T-cell (primary cell): ENCODE data around the gene LMO2. TPM values are rescaled to one million over a fixed set of nuclear protein-coding genes. Genes with fewer than 3 reads are reported as not detected.

ENCODE experiments used
- ATAC-seq, 4 experiments: fragments of 200-7000 bp in 3 of 4; fragments of 150-1000 bp in 1 of 4; cut with Tn5 transposase; replicated peaks in 1 of 4; 1 replicate in 3 of 4; 2 replicates in 1 of 4; pipeline ENCODE4 v1.10.0; 2021; ENCODE audit warnings: moderate library complexity in 3 of 4, mild to moderate bottlenecking in 2 of 4, moderate number of reproducible peaks in 1 of 4
- CTCF ChIA-PET, 2 donors: fragments of 300-600 bp; sonication (Branson Sonifier 250); formaldehyde crosslinking; loops; one replicate each; lab custom pipeline; 2022; ENCODE audit warnings: antibody characterized with exemption in 2 of 2; lab: Charles Lee
- POLR2A ChIA-PET, 2 donors: fragments of 300-600 bp; sonication (Branson Sonifier 250); formaldehyde crosslinking; loops; one replicate each; lab custom pipeline; 2022; ENCODE audit warnings: antibody characterized with exemption in 2 of 2; lab: Charles Lee
- DNase-seq, 35 experiments: peaks; one replicate each; pipeline versions ENCODE4 v3.0.0 to v3.0.0-alpha.2; 2013 to 2023
- H3K27ac ChIP-seq: one replicate; pipeline ENCODE4 v1.5.1; 2013; ENCODE audit warnings: low read length
- H3K27me3 ChIP-seq, 2 experiments: replicated peaks in 1 of 2; 1 replicate in 1 of 2; 2 replicates in 1 of 2; pipeline versions ENCODE4 v1.6.1 to v1.7.0; 2013; ENCODE audit warnings: low read length in 1 of 2, mixed read lengths in 1 of 2; ENCODE audit not compliant: control insufficient read depth in 2 of 2, insufficient read depth in 2 of 2; ENCODE audit errors: extremely low read depth in 1 of 2
- H3K36me3 ChIP-seq, 2 donors: 1 replicate in 1 of 2; 2 replicates in 1 of 2; pipeline versions ENCODE4 v1.6.1 to v1.7.0; 2013; ENCODE audit warnings: low read length in 1 of 2; ENCODE audit not compliant: control insufficient read depth in 2 of 2, insufficient read depth in 1 of 2; ENCODE audit errors: extremely low read depth in 1 of 2
- H3K4me1 ChIP-seq, 2 experiments: 1 replicate in 1 of 2; 2 replicates in 1 of 2; pipeline versions ENCODE4 v1.6.1 to v1.7.0; 2013; ENCODE audit warnings: low read length in 2 of 2, mixed read lengths in 1 of 2; ENCODE audit not compliant: insufficient read depth in 2 of 2, control insufficient read depth in 1 of 2; ENCODE audit errors: extremely low read depth in 1 of 2
- H3K4me3 ChIP-seq, 2 donors: 1 replicate in 1 of 2; 2 replicates in 1 of 2; pipeline versions ENCODE4 v1.5.1 to v1.7.0; 2013; ENCODE audit warnings: mild to moderate bottlenecking in 2 of 2, low read length in 1 of 2, moderate library complexity in 1 of 2; ENCODE audit not compliant: control insufficient read depth in 1 of 2; ENCODE audit errors: extremely low read depth in 1 of 2
- H3K9me3 ChIP-seq: 2 replicates; pipeline ENCODE4 v1.7.0; 2013
- H3K27ac Mint-ChIP-seq, 2 donors: one replicate each; pipeline ENCODE4 v1.8.0; 2020 to 2021; ENCODE audit warnings: mild to moderate bottlenecking in 2 of 2, mixed read lengths in 2 of 2
- H3K27me3 Mint-ChIP-seq, 2 donors: one replicate each; pipeline ENCODE4 v1.8.0; 2021 to 2022; ENCODE audit warnings: mixed read lengths in 2 of 2
- H3K36me3 Mint-ChIP-seq: one replicate; pipeline ENCODE4 v1.8.0; 2021; ENCODE audit warnings: mixed read lengths
- H3K4me1 Mint-ChIP-seq, 3 donors: one replicate each; pipeline ENCODE4 v1.8.0; 2020 to 2022; ENCODE audit warnings: mixed read lengths in 3 of 3, mild to moderate bottlenecking in 1 of 3
- H3K4me3 Mint-ChIP-seq, 3 donors: one replicate each; pipeline ENCODE4 v1.8.0; 2020 to 2022; ENCODE audit warnings: mild to moderate bottlenecking in 3 of 3, mixed read lengths in 3 of 3, moderate library complexity in 3 of 3
- H3K9me3 Mint-ChIP-seq, 3 donors: one replicate each; pipeline ENCODE4 v1.8.0; 2020 to 2022; ENCODE audit warnings: mixed read lengths in 3 of 3
- WGBS: methylation state at CpG from one replicate; pipeline ENCODE4 v1.1.5; 2013; ENCODE audit warnings: missing lambda C conversion rate; ENCODE audit not compliant: insufficient coverage; 5-methylcytosine and 5-hydroxymethylcytosine counted together
- total RNA-seq, 35 experiments: library from RNA in 6 of 35; stranded (reverse) in 6 of 35; fragments of 120-200 nt in 1 of 35; gene quantifications; one replicate each; pipeline versions ENCODE4 v1.2.1 to v1.2.4 and lab custom pipeline; 2013 to 2026

The LMO2 gene
- total RNA-seq, 5 donors from 2014 or later (not counting 1 experiment from before 2014, with no cell fraction given), result 0.85 to 2.7 (median 1.6) TPM

- peak overlapping the region; percentile 57 to 74 (median 73) for H3K4me3 Mint-ChIP-seq
- no peak for ATAC-seq
- Histone ChIP-seq H3K4me3 (peak overlapping the region; percentile 35 to 60), H3K4me1 (peaks cover 15 to 36% of the 10 kb centered on the region in 2 experiments), H3K36me3 (no peaks in the 10 kb centered on the region), H3K27me3 (peaks cover 0 to 37% of the 10 kb centered on the region in 2 experiments), H3K27ac (no peak overlapping the region), H3K9me3 (no peaks in the 10 kb centered on the region)
- WGBS, result 35% methylated on average over 3 of the region's 4 CpGs
- POLR2A ChIA-PET, result interaction anchor here in 1 of 2 donors (0.6 kb wide), 1 partner anchor 548 kb away, joined by 3 read pairs; no protein-coding TSS in a partner anchor
- H3K9me3 Mint-ChIP-seq, result no peaks in the 10 kb centered on the region
- H3K27ac Mint-ChIP-seq, result peak overlapping the region; percentile 32 to 70
- CTCF ChIA-PET, result interaction anchor here in 1 of 2 donors (0.6 kb wide), 2 partner anchors 14 to 472 kb away, joined by 3 read pairs; no protein-coding TSS in a partner anchor
- peaks cover 35 to 46% (median 41%) of the 10 kb centered on the region in 3 donors for H3K4me1 Mint-ChIP-seq
- DNase-seq, result no peak
- no peaks in the 10 kb centered on the region for H3K36me3 Mint-ChIP-seq
- peaks cover 30 to 46% of the 10 kb centered on the region in 2 donors for H3K27me3 Mint-ChIP-seq
Observed at GRCh38 chr11:33894398-33894746, 2.5 kb upstream of the LMO2 start.

DNA sequence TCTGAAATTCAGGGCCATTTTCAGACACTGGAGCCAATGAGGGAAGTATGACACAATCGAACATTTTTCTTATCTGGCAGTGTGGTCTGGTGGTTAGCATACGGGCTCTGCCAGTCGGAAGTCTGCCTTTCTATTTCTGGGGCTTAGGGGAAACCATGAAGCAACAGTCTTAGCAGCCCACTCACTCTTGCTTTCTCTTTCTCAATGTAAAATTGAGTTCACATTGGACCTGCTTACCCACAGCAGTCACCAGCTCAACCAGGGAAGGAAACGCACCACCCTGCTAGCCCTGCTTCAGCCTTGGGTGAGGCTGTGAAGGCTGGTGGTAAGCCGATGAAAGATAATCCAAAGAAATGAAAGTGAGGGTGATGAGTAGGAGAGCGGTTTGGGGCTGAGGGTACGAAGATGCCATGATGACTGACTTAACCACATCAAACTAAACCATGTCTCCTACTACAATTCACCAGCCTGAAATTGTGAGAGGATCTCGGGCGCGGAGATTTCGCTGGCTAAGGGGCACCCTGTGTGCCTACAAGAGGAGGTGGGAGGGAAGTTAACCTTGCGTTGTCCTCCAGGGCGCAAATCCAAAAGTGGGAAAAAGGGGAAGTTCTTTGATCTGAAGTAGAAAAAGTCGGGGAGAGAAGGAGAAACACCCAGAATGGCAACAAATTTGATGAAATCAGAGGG is 2.0 kb upstream of the LMO2 start:
- Histone ChIP-seq H3K36me3 (no peaks in the 10 kb centered on the region), H3K27ac (peak overlapping the region; percentile 32), H3K4me1 (peaks cover 15 to 36% of the 10 kb centered on the region in 2 experiments), H3K9me3 (no peaks in the 10 kb centered on the region), H3K4me3 (peak overlapping the region; percentile 35 to 60), H3K27me3 (peaks cover 0 to 40% of the 10 kb centered on the region in 2 experiments)
- Mint-ChIP-seq H3K4me3 (peak overlapping the region; percentile 57 to 74 (median 73)), H3K27me3 (peaks cover 32 to 48% of the 10 kb centered on the region in 2 donors), H3K4me1 (peaks cover 35 to 46% (median 41%) of the 10 kb centered on the region in 3 donors), H3K36me3 (no peaks in the 10 kb centered on the region), H3K9me3 (no peaks in the 10 kb centered on the region), H3K27ac (peak overlapping the region; percentile 32 to 70)
- ATAC-seq (peak; percentile 90 to 94 (median 90)), DNase-seq (peak; percentile 17 to 71 (median 49))
- POLR2A ChIA-PET, result no interaction called here
- CTCF ChIA-PET, result interaction anchor here in 1 of 2 donors (0.6 kb wide), 1 partner anchor 472 kb away, joined by 3 read pairs; no protein-coding TSS in a partner anchor
- WGBS, result 3% methylated on average over 4 of the region's 14 CpGs

DNA sequence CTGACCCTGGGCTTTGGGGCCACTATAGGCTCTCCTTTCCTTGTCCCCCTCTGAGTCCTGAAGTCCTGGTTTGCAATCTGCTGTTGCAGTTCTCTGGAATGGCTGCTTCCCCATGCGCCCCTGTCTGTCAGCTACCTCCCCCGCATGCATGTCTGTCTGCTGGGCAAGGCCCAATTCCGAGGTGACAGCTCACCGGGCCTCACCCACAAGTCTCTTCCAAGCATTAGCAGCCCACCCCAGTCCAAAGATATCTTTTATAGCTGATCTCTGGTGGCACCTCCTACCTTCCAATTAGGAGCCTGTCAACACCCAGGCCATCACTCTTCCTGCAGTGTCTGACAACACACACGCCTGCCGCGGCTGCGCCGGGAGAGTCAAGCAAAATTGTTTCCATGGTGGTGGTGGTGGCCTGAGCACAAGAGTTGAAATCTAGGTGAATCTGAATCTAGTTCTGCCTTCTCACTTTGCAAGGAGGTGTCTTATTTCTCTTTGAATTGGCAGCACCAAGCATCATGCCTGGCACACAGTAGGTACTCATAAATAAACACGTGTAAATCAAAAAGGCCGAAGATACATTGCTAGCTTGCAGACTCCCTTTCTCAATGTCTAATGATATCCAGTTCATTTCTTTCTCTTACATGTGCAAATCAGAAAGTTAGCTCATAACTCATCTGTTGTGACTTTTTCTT is 1.2 kb upstream of the LMO2 start:
- DNase-seq, result peak in 1 of 35 experiments; percentile 7
- POLR2A ChIA-PET, result no interaction called here
- Histone ChIP-seq H3K4me1 (peaks cover 15 to 35% of the 10 kb centered on the region in 2 experiments), H3K9me3 (no peaks in the 10 kb centered on the region), H3K36me3 (no peaks in the 10 kb centered on the region), H3K4me3 (peak overlapping the region in 1 of 2 donors; percentile 60), H3K27me3 (peaks cover 0 to 38% of the 10 kb centered on the region in 2 experiments), H3K27ac (no peak overlapping the region)
- H3K4me1 Mint-ChIP-seq, result peaks cover 35 to 46% (median 41%) of the 10 kb centered on the region in 3 donors
- no peaks in the 10 kb centered on the region for H3K36me3 Mint-ChIP-seq
- peaks cover 38 to 54% of the 10 kb centered on the region in 2 donors for H3K27me3 Mint-ChIP-seq
- ATAC-seq, result no peak
- peak overlapping the region; percentile 57 to 70 for H3K27ac Mint-ChIP-seq
- CTCF ChIA-PET, result interaction anchor here (0.8 to 0.9 kb wide), 2 partner anchors 9 to 35 kb away, joined by 3 read pairs; no protein-coding TSS in a partner anchor
- peak overlapping the region; percentile 57 to 74 (median 73) for H3K4me3 Mint-ChIP-seq
- no peaks in the 10 kb centered on the region for H3K9me3 Mint-ChIP-seq
- 46% methylated on average over 10 of the region's 11 CpGs for WGBS

GRCh38 chr11:33889821-33890378 is 2.0 kb downstream of the LMO2 start:
- Mint-ChIP-seq H3K9me3 (no peaks in the 10 kb centered on the region), H3K4me3 (no peak overlapping the region), H3K27ac (no peak overlapping the region), H3K27me3 (peaks cover 54 to 57% of the 10 kb centered on the region in 2 donors), H3K36me3 (no peaks in the 10 kb centered on the region), H3K4me1 (peaks cover 30 to 37% (median 32%) of the 10 kb centered on the region in 3 donors)
- POLR2A ChIA-PET, result interaction anchor here in 1 of 2 donors (0.6 kb wide), 1 partner anchor 538 kb away, joined by 6 read pairs; no protein-coding TSS in a partner anchor
- Histone ChIP-seq H3K9me3 (no peaks in the 10 kb centered on the region), H3K27me3 (peaks cover 0 to 39% of the 10 kb centered on the region in 2 experiments), H3K36me3 (no peaks in the 10 kb centered on the region), H3K4me1 (peaks cover 15 to 29% of the 10 kb centered on the region in 2 experiments), H3K4me3 (no peak overlapping the region), H3K27ac (no peak overlapping the region)
- DNase-seq (no peak), ATAC-seq (no peak)
- 80% methylated on average over 1 of the region's 3 CpGs for WGBS
- CTCF ChIA-PET, result interaction anchor here in 1 of 2 donors (0.7 kb wide), 1 partner anchor 31 kb away, joined by 4 read pairs; no protein-coding TSS in a partner anchor

DNA sequence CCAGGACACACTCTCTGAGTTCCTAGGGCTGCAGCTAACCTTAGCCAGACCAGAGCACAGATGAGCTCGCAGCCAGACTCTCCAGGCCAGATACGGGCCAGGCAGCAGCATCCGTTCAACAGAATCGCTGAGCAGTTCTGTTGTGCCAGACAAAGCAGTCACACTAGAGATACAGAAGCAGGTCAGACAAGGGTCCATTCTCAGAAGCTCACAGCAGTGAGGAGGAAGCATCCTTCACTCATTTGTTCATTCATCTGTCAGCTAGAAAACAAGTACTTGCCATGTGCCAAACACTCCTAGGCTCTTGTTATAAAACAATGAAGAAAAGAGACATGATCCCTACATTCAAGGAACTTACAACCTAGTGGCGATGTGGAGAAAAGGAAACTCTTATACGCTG is 2.6 kb downstream of the LMO2 start:
- Mint-ChIP-seq H3K27ac (no peak overlapping the region), H3K9me3 (no peaks in the 10 kb centered on the region), H3K4me1 (peaks cover 24 to 31% (median 26%) of the 10 kb centered on the region in 3 donors), H3K36me3 (no peaks in the 10 kb centered on the region), H3K27me3 (peaks cover 58% of the 10 kb centered on the region in 2 donors), H3K4me3 (no peak overlapping the region)
- H3K9me3 ChIP-seq, result no peaks in the 10 kb centered on the region
- ATAC-seq, result no peak
- H3K4me1 ChIP-seq, result peaks cover 12 to 25% of the 10 kb centered on the region in 2 experiments
- no peak for DNase-seq
- peaks cover 0 to 41% of the 10 kb centered on the region in 2 experiments for H3K27me3 ChIP-seq
- ChIA-PET CTCF (interaction anchor here in 1 of 2 donors (0.6 kb wide), 1 partner anchor 1598 kb away, joined by 3 read pairs; no protein-coding TSS in a partner anchor), POLR2A (interaction anchor here in 1 of 2 donors (0.5 kb wide), 1 partner anchor 19 kb away, joined by 3 read pairs; no protein-coding TSS in a partner anchor)
- no peak overlapping the region for H3K4me3 ChIP-seq
- no peak overlapping the region for H3K27ac ChIP-seq
- H3K36me3 ChIP-seq, result no peaks in the 10 kb centered on the region
- 96% methylated on average over 4 of the region's 6 CpGs for WGBS
